GM12878 (cell line): ENCODE data around the gene KRTAP10-5. TPM values are rescaled to one million over a fixed set of nuclear protein-coding genes. Genes with fewer than 3 reads are reported as not detected.
"Not testable (repeated sequence)": the region's sequence is repeated elsewhere in the genome, so short reads cannot be mapped to it uniquely, and the experiment has no call there.

Experiments used
- ATAC-seq: fragments of 200-7000 bp; cut with Tn5 transposase; 3 replicates; pipeline ENCODE4 v1.9.1; 2020; ENCODE audit warnings: mild to moderate bottlenecking, moderate library complexity
- BruUV-seq: library from RNA; stranded (reverse); fragments of 400-500 nt; replicated peaks from 2 replicates; lab custom pipeline; 2021; lab: Mats Ljungman, UMichigan
- CTCF ChIA-PET: fragments of 300-600 bp; sonication (Branson Sonifier 250); formaldehyde crosslinking; extraction: SDS; loops from one replicate; lab custom pipeline; 2021; ENCODE audit warnings: inconsistent platforms; lab: Yijun Ruan, JAX
- POLR2A ChIA-PET: fragments of 350-600 bp; formaldehyde crosslinking; extraction: SDS; loops from one replicate; lab custom pipeline; 2021; ENCODE audit warnings: inconsistent platforms; lab: Charles Lee
- RAD21 ChIA-PET: fragments of 300-600 bp; sonication (Branson Sonifier 250); formaldehyde crosslinking; loops from one replicate; lab custom pipeline; 2023; ENCODE audit warnings: antibody characterized with exemption; ENCODE audit not compliant: unreplicated experiment; lab: Charles Lee
- SMC1A ChIA-PET: fragments of 300-600 bp; sonication (Branson Sonifier 250); formaldehyde crosslinking; loops from one replicate; lab custom pipeline; 2023; ENCODE audit not compliant: unreplicated experiment, uncharacterized antibody; lab: Charles Lee
- DNase-seq: peaks from one replicate; pipeline ENCODE4 v3.0.0-alpha.2; 2011; ENCODE audit warnings: low read depth, low spot score
- FAIRE-seq: peaks from 3 replicates; lab custom pipeline; 2011; peaks lifted over from hg19 to GRCh38; lab: Jason Lieb, UNC
- H2AFZ ChIP-seq: 2 replicates; pipeline ENCODE4 v1.6.0; 2011; ENCODE audit warnings: low read depth, low read length, control low read depth; ENCODE audit not compliant: control insufficient read depth
- H3K27ac ChIP-seq: 2 replicates; pipeline ENCODE4 v1.5.1; 2011; ENCODE audit warnings: control low read depth; ENCODE audit not compliant: control insufficient read depth, insufficient read depth
- H3K27me3 ChIP-seq, 2 experiments: replicated peaks in 1 of 2; 2 replicates each; pipeline versions ENCODE4 v1.6.0 to v1.6.1; 2011; ENCODE audit warnings: low read length in 1 of 2; ENCODE audit not compliant: control insufficient read depth in 2 of 2, insufficient read depth in 2 of 2
- H3K36me3 ChIP-seq, 2 experiments: 2 replicates each; pipeline ENCODE4 v1.5.1; 2011; ENCODE audit warnings: low read length in 1 of 2; ENCODE audit not compliant: control insufficient read depth in 2 of 2, insufficient read depth in 2 of 2
- H3K4me1 ChIP-seq: 2 replicates; pipeline ENCODE4 v1.6.1; 2011; ENCODE audit warnings: mild to moderate bottlenecking, low read length, moderate library complexity, mixed read lengths; ENCODE audit not compliant: control insufficient read depth, insufficient read depth
- H3K4me2 ChIP-seq: 2 replicates; pipeline ENCODE4 v1.6.0; 2011; ENCODE audit warnings: control low read depth; ENCODE audit not compliant: control insufficient read depth, insufficient read depth
- H3K4me3 ChIP-seq: fragments of 200-600 bp; sonication (generic); 2 replicates; pipeline ENCODE4 v1.5.1; 2016
- H3K79me2 ChIP-seq: 2 replicates; pipeline ENCODE4 v1.6.0; 2011; ENCODE audit warnings: low read length; ENCODE audit not compliant: control insufficient read depth, insufficient read depth
- H3K9ac ChIP-seq: 2 replicates; pipeline ENCODE4 v1.8.0; 2011; ENCODE audit warnings: low read length, control low read depth, mixed read lengths; ENCODE audit not compliant: control insufficient read depth, insufficient read depth
- H3K9me3 ChIP-seq: replicated peaks from 3 replicates; pipeline ENCODE4 v1.5.1; 2011; ENCODE audit warnings: mild to moderate bottlenecking, low read length; ENCODE audit not compliant: control insufficient read depth, insufficient read depth
- H4K20me1 ChIP-seq: 2 replicates; pipeline ENCODE4 v1.6.0; 2011; ENCODE audit not compliant: control insufficient read depth, insufficient read depth
- BHLHE40 ChIP-seq, 2 experiments: fragments of 450-650 bp in 1 of 2; IDR thresholded peaks; 2 replicates each; pipeline ENCODE4 v1.6.1; 2011 to 2017; ENCODE audit warnings: low read depth in 2 of 2, borderline replicate concordance in 1 of 2, improper control_type of control experiment in 1 of 2, low read length in 1 of 2, mild to moderate bottlenecking in 1 of 2
- EED ChIP-seq: sonication (generic); IDR thresholded peaks from 2 replicates; pipeline ENCODE4 v1.6.1; 2016; ENCODE audit warnings: antibody characterized with exemption, low read depth
- EP300 ChIP-seq, 2 experiments: fragments of 150-350 bp in 1 of 2; IDR thresholded peaks; 2 replicates each; pipeline ENCODE4 v1.6.1; 2011 to 2012; ENCODE audit warnings: low read depth in 2 of 2, low read length in 2 of 2, borderline replicate concordance in 1 of 2, improper control_type of control experiment in 1 of 2, inconsistent platforms in 1 of 2; ENCODE audit not compliant: control insufficient read depth in 1 of 2
- HDGF ChIP-seq: fragments of 450-650 bp; IDR thresholded peaks from 2 replicates; pipeline ENCODE4 v1.6.1; 2016; ENCODE audit warnings: antibody characterized with exemption
- JUND ChIP-seq: IDR thresholded peaks from 2 replicates; pipeline ENCODE4 v1.6.1; 2012; ENCODE audit warnings: low read depth, mild to moderate bottlenecking, low read length, improper control_type of control experiment, moderate library complexity
- KAT2A ChIP-seq: conservative IDR thresholded peaks from 2 replicates; pipeline ENCODE4 v1.6.1; 2011; ENCODE audit warnings: low read depth, low read length; ENCODE audit not compliant: control insufficient read depth
- MEF2B ChIP-seq: fragments of 450-650 bp; IDR thresholded peaks from 2 replicates; pipeline ENCODE4 v1.6.1; 2018; ENCODE audit warnings: mild to moderate bottlenecking, moderate library complexity; ENCODE audit not compliant: partially characterized antibody, poor library complexity, severe bottlenecking
- MLLT1 ChIP-seq: fragments of 450-650 bp; IDR thresholded peaks from 2 replicates; pipeline ENCODE4 v1.6.1; 2016; ENCODE audit warnings: mild to moderate bottlenecking
- MTA2 ChIP-seq: fragments of 450-650 bp; IDR thresholded peaks from 2 replicates; pipeline ENCODE4 v1.6.1; 2016; ENCODE audit warnings: low read depth, mild to moderate bottlenecking, moderate library complexity
- POU2F2 ChIP-seq: IDR thresholded peaks from 3 replicates; pipeline ENCODE4 v1.6.1; 2011; ENCODE audit warnings: low read depth, mild to moderate bottlenecking, low read length, borderline replicate concordance
- RAD51 ChIP-seq: fragments of 450-650 bp; IDR thresholded peaks from 2 replicates; pipeline ENCODE4 v1.6.1; 2016; ENCODE audit warnings: moderate library complexity, mild to moderate bottlenecking, inconsistent platforms
- RBBP5 ChIP-seq: fragments of 200-600 bp; sonication (generic); conservative IDR thresholded peaks from 2 replicates; pipeline ENCODE4 v1.6.1; 2016
- RELA ChIP-seq: fragments of 450-650 bp; IDR thresholded peaks from 2 replicates; pipeline ENCODE4 v1.8.0; 2014; ENCODE audit warnings: borderline replicate concordance; ENCODE audit not compliant: partially characterized antibody
- TCF7 ChIP-seq: IDR thresholded peaks from 2 replicates; pipeline ENCODE4 v1.6.1; 2014; ENCODE audit warnings: antibody characterized with exemption, borderline replicate concordance
- YY1 ChIP-seq: IDR thresholded peaks from 2 replicates; pipeline ENCODE4 v1.6.1; 2011; ENCODE audit warnings: low read depth, mild to moderate bottlenecking, low read length
- WGBS: methylation state at CpG from one replicate; pipeline ENCODE4 v1.1.6; 2016; ENCODE audit warnings: low lambda C conversion rate; ENCODE audit not compliant: insufficient replicate concordance, insufficient coverage; ENCODE audit errors: missing lambda C conversion rate; 5-methylcytosine and 5-hydroxymethylcytosine counted together
- in situ Hi-C: fragments of 300-500 bp; cut with MboI; formaldehyde crosslinking; loops from 9 replicates; pipeline ENCODE4 v1.14.3; 2018; ENCODE audit warnings: mixed read lengths
- intact Hi-C: fragments of 100-400 bp; cut with micrococcal nuclease; formaldehyde crosslinking; loops from one replicate; pipeline ENCODE4 v1.14.2; 2022; ENCODE audit not compliant: unreplicated experiment
- polyA plus RNA-seq, 11 experiments: library from polyadenylated mRNA; depleted of rRNA in 4 of 11; unstranded in 6 of 11; stranded (reverse) in 5 of 11; fragments of >200 nt; fragmentation: Nextera tagmentation in 4 of 11; fragmentation: Illumina TruSeq in 1 of 11; extraction: Ambion mirVana in 4 of 11; extraction: Trizol in 1 of 11; gene quantifications; 1 replicate in 1 of 11; 2 replicates in 10 of 11; pipeline versions ENCODE4 v1.2.1 to v1.2.3, GENCODE V29; 2011 to 2016; ENCODE audit warnings: inconsistent platforms in 2 of 11, missing spikeins in 2 of 11, low read depth in 1 of 11
- total RNA-seq, 4 experiments: library from RNA; depleted of rRNA in 3 of 4; stranded (reverse); fragments of >200 nt in 3 of 4; fragmentation: Illumina TruSeq in 1 of 4; extraction: Trizol in 1 of 4; gene quantifications; 2 replicates each; pipeline versions ENCODE4 v1.2.1 to v1.2.3, GENCODE V29; 2013 to 2021

KRTAP10-5 gene
- total and polyA plus RNA-seq, 10 of the 15 experiments (the other 5 are each of a cell fraction or from before 2014, with no cell fraction given), result not detected

- TF ChIP-seq HDGF (no peak), TCF7 (no peak), KAT2A (no peak), POU2F2 (no peak), EED (no peak)
Observed at GRCh38 chr21:44550807-44551206, 29.6 kb downstream of the KRTAP10-5 start (continued).

GRCh38 chr21:44550285-44550684 lies 30.1 kb downstream of the KRTAP10-5 start:
- H2AFZ ChIP-seq, DNase-seq, H3K27ac ChIP-seq, intact Hi-C loops, H3K27me3 ChIP-seq, BruUV-seq, H3K9ac ChIP-seq, H3K9me3 ChIP-seq, H3K4me2 ChIP-seq, H3K4me3 ChIP-seq, in situ Hi-C loops, POLR2A ChIA-PET, FAIRE-seq, RAD21 ChIA-PET, ATAC-seq, SMC1A ChIA-PET, H4K20me1 ChIP-seq, H3K79me2 ChIP-seq, H3K4me1 ChIP-seq, CTCF ChIA-PET, H3K36me3 ChIP-seq: not testable (repeated sequence)
- WGBS, result 40% methylated on average over 17 of the region's 17 CpGs

GRCh38 chr21:44549525-44550211 lies 30.7 kb downstream of the KRTAP10-5 start:
- ChIA-PET CTCF (no interaction called here), SMC1A (no interaction called here), POLR2A (no interaction called here), RAD21 (interaction anchor here (0.6 kb wide), 1 partner anchor 1530 kb away, joined by 4 read pairs; no protein-coding TSS in a partner anchor)
- no peak for DNase-seq
- H3K79me2 ChIP-seq, result no peaks in the 10 kb centered on the region
- in situ Hi-C loops (no loop called here), intact Hi-C loops (no loop called here)
- H3K4me2 ChIP-seq, result no peak overlapping the region
- H3K4me3 ChIP-seq, result no peak overlapping the region
- BruUV-seq, result no TSS peak
- no peaks in the 10 kb centered on the region for H3K36me3 ChIP-seq
- ATAC-seq, result no peak
- FAIRE-seq, result no peak
- H3K9ac ChIP-seq, result no peak overlapping the region
- WGBS, result 45% methylated on average over 25 of the region's 25 CpGs
- H3K27me3 ChIP-seq, result no peaks in the 10 kb centered on the region
- H4K20me1 ChIP-seq, result no peaks in the 10 kb centered on the region
- H3K9me3 ChIP-seq, result no peaks in the 10 kb centered on the region; the same call in 2 of the 3 replicates
- no peaks in the 10 kb centered on the region for H3K4me1 ChIP-seq
- no peak overlapping the region for H2AFZ ChIP-seq
- H3K27ac ChIP-seq, result no peak overlapping the region
- no peak for TF ChIP-seq MLLT1
- no peak for TF ChIP-seq YY1
- TF ChIP-seq MEF2B, result no peak
- TF ChIP-seq JUND, result no peak
- TF ChIP-seq EP300 (IDR thresholded peaks at IDR 0.05; ENCODE audit: borderline replicate concordance in 1 of 2, control insufficient read depth in 1 of 2, low read depth in 2 of 2, low read length in 2 of 2), result no peak
- TF ChIP-seq BHLHE40 (IDR thresholded peaks at IDR 0.05; ENCODE audit: borderline replicate concordance in 1 of 2, low read depth in 2 of 2, low read length in 1 of 2), result no peak
- TF ChIP-seq MTA2, result no peak
- TF ChIP-seq RAD51, result no peak
- no peak for TF ChIP-seq RELA
- TF ChIP-seq RBBP5, result no peak
